T1000 (cell line): Measurements from ENCODE around the gene DYNC1LI2.

Source experiments
- DNase-seq: peaks from one replicate; lab custom pipeline; 2025; ENCODE audit warnings: mixed read lengths; lab: John Stamatoyannopoulos, UW

The DYNC1LI2 gene

DNA sequence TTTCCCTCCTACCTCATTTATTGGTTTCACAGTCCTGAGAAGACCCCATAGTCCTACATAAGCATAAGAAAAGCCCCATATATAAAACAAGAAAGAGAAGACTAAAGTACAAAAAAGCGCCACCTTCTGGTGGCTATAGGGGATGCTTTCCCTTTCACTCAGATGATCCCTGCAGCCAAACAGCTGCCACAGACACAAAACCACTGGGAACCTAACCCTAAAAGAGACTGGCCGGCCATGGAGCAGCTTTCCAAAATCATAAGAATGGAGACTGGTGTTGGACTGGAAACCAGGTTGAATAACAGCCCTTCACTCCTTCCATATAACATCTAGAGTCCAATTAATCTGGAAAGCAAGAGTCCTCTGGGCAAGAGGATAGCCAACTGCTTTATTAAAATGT lies 11.4 kb downstream of the DYNC1LI2 start:
- DNase-seq = no peak

DNA sequence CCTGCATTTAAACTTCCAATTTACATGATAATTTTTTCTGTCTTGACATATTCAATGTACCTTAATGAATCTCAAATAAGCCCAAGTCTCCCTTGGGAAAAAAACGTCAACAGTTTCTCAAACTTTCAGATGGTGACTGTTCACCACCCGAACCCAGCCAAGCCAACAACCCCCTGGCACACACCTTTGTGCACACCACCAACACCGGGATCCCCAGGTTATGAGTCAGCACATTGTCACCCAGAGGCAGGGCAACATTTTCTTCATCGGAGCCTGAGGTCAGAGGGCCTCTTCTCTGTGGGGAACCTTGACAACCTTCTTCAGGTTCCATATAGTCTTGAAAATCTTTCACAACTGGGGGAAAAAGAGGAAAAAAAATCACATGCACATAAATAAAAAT lies 15.5 kb downstream of the DYNC1LI2 start:
- DNase-seq = no peak

DNA sequence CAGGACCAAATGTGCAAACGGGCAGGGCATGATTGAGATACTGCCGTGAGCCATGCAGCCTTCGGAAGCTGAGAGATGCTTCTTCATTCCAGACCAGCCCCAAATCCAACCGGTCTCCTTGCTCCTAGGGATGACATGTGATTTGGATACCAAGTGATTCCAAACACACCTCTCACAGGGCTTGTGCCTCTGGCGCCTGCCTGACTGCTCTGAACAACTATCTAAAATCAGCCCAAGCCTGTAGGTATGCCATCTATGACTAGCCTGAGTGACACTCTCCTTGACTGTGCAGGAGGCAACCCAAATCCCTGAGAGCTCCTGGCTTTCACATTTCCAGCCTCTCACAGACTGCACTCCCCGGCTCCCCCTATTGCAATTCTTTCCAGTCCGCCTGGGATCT lies 20.3 kb downstream of the DYNC1LI2 start:
- DNase-seq = no peak

- DNase-seq = no peak
Measured at GRCh38 chr16:66728804-66729203, 22.6 kb downstream of the DYNC1LI2 start.

DNA sequence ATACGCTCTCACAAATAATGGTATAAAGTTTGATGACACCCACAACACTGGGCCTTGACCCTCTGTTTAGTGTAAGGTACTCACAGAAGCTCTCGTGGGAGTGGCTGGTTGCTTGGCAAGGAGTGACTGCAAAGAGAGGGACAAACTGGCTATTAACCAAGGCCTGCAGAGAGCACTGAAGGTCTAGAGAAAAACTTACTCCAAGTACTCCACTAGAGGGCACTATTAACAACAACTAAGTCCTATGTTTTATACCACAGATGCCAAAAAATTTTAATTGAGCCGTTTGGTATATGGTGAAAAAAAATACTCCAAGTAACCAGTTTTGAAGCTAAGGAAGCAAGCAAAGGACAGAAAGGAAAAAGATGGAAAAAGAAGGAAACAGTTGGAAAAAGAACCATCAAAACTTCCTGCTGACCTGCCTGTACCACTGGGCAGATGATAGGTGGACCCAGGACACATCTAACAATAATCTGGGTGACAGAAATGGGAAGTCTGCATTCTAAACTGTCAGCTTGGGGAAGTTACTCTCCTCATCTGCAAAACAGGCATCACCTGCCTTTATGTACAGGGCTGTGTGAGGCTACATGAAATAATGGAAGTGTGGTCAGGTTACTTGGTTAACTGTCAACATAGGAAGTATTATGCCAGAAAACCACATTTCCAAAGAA lies 23.2 kb downstream of the DYNC1LI2 start:
- DNase-seq = no peak

- DNase-seq = no peak
Measured at GRCh38 chr16:66720766-66721165, 30.6 kb downstream of the DYNC1LI2 start.

- DNase-seq = no peak
Measured at GRCh38 chr16:66719246-66719645, 32.2 kb downstream of the DYNC1LI2 start.

GRCh38 chr16:66717776-66718175 lies 33.6 kb downstream of the DYNC1LI2 start:
- DNase-seq = no peak

DNA sequence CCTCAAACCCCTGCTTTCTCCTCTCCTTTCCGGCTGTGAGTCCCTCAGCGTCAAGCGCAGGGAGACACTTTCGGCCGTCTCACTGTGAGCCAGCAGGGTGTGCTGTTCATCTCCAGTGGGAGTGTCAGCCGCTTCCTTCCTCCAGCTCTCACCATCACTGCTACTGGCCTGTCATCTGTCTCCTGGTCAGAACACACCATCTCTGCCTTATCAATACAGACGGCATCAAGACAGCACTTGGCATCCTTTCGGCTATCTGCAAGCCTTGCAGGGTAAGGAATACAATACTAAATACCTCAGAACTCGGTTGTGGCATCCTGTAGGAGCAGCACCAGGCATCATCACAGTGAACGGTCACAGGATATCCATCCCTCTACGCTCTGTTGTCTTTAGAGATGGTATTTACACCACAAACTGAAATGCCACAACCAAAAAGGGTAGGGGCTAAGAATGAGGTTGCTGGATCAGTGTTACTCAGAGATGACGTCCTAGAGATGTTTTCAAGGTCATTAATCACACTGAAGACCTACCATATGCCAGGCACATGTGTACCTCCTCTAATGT lies 34.2 kb downstream of the DYNC1LI2 start:
- no peak for DNase-seq

DNA sequence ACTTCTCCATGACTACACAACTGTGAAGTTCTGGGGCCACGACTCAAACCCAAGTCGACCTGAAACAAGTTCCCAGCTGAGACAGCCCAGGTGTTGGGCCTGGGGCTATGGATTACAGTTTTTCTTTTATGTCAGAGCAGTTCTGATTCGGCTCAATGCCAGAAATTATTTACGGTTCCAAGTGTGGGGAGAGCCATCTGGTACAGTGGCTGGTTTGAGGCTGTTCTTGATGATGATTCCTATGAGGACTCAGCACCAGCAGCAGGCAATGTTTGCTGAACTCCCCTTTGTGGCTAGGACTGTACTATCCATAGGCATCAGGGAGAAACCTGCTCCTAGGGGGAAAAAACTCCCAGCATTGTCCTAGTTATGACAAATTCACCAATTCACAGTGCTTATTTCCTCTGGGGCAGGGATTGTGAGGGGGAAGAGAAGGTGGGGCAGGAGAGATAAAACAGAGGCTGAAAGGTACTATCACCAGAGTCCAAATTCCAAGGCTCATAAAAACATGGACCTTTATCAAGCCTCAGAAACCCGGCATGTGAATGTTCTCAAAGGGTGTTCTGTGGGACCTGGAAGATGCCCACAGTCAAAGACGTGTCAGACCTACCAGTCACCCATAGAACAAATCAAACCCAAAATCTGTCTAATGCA lies 36.6 kb downstream of the DYNC1LI2 start:
- no peak for DNase-seq

- DNase-seq = no peak
Measured at GRCh38 chr16:66714062-66714461, 37.3 kb downstream of the DYNC1LI2 start.

DNA sequence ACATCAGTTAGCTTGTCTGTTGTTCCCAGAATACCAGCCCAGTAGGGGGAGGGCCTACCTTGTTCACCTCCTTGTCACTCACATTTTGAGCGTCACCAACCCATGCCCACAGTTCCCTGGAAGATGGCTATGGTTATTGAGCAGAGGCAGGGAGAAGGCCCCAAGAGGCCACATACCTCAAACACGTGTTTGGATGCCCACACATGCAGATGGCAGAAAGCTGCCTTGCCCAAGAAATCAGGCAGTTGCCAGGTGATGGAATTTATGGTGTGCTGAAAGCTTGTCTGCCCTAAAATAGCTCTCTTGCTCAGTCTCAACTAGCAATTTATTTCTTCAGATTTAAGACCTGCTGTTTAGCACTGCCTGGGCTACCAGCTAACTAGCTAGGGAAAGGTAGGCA lies 38.3 kb downstream of the DYNC1LI2 start:
- no peak for DNase-seq

DNA sequence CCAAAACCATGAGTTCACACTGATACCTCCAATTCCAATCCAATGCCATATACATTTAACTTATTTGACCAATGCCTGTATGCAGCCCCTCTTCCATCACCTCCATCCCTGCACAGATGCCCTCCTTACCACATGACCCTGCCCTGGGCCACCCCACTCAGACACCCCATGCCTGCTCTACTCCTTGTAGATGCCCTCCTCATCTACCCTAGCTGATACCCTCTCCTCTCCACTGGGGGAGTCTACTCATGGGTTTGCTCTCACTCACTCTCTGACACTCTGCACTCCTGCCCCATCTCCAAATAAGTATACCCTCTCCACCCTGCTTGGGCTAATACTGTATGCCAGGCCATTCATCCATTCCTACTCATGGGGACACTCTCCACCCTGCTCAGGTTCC lies 38.9 kb downstream of the DYNC1LI2 start:
- DNase-seq = no peak

- no peak for DNase-seq
Measured at GRCh38 chr16:66711581-66711980, 39.8 kb downstream of the DYNC1LI2 start.

DNA sequence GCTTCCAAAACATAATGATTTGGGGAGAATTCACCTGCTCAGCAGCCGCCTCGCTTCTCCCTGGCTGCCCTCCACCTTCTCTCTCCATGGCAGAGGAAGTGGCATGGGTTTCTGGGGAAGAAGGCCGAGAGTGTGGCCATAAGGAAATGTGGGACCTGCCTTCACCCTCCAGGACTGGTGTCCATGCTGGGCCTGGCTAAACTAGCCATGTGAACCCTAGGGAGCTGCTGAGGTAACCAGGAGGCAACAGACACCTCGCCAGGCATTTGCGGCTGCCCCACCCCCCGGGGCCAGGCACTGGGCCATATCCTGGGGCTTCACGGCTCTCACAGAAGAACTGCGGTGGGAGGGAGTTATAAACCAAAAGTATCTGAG lies 44.9 kb downstream of the DYNC1LI2 start:
- no peak for DNase-seq

DNA sequence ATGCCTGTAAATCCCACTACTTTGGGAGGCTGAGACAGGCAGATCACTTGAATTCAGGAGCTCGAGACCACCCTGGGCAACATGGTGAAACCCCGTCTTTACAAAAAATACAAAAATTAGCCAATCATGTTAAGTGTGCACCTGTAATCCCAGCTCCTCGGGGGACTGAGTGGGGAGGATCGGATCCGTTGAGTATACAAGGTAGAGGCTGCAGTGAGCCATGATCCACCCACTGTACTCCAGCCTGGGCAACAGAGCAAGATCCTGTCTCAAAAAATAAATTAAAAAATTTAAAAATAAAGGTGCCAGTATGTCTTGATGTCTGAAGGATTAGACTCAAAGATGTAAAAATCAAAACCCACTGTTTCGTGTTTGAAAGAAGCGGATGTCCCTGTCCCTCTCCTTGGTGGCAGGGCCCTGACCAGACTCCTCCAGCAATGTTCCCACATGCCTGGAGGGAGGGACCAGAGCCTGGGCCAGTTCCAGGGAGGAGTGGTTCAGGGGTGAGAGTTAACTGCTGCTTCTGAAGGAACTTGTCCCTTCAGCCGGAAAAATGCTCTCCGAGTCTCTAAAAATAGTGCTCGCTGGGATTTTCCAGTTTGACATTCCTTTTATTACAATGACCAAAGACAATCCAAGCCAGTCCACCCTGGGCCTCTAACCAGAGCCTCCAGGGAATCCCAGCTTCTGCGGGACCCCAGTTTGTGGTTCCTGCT lies 45.5 kb downstream of the DYNC1LI2 start:
- DNase-seq = no peak

DNA sequence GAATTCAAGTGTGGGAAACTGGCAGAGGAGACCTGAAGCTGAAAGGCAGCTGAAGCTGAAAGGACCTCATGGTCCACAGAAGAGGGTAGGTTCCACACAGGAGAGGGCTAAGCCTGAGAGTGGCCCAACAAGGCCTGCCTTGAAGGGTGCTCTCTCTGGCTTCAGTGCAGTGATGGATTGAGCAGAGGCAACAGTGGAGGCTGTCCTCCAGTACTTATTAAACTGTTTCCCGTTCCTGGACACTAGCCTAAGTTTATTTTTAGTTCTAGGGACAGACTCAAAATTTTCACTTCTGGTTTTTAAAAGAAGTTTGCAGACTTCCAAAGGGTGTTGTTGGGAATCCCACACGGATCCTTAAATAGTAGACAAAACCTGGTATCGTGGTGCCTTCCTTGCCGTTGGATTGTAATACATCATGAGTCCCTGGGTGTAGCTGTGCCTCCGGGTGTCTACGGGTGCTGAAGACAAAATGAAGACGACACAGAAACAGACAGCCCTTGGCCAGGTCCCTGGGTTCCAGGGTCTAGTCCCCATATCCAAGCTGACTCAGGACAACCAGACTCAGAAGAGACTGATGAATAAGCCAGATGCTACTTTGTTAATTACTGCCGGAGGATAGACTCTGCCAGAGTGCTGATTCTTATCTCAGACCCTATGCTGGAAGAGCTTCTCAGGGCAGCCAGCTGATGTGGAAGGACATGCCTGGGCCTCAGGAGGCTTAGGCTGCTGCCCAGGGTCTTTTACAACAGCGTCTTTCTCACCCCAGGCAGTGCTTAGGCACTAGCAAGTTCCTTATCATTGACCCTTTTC lies 47.8 kb downstream of the DYNC1LI2 start:
- no peak for DNase-seq

DNA sequence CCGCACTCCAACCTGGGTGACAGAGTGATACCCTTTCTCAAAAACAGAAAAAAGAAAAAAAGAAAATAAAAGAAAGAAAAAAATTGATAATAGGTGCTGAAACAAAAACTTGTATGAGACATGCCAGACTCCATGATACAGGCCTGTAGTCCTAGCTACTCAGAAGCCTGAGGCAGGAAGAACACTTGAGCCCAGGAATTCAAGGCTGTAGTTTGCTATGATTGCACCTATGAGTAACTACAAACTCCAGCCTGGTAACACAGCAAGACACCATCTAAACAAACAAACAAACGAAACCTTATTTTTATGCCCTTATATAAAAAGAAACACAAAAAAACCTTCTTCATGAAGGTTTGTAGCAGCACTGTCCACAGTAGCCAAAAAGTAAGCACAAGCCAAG lies 49.9 kb downstream of the DYNC1LI2 start:
- no peak for DNase-seq

DNA sequence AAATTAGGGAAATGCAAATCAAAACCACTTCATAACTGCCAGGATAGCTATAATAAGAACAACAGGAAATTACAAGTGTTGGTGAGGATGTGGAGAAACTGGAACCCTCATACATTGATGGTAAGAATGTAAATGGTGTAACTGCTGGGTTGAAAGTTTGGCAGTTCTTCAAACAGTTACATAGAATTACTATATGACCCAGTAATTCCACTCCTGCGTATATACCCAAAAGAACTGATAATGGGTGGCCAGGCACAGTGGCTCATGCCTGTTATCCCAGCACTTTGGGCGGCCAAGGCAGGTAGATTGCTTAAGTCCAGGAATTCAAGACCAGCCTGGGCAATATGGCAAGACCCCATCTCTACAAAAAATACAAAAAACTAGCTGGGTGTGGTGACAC lies 50.4 kb downstream of the DYNC1LI2 start:
- DNase-seq = no peak

DNA sequence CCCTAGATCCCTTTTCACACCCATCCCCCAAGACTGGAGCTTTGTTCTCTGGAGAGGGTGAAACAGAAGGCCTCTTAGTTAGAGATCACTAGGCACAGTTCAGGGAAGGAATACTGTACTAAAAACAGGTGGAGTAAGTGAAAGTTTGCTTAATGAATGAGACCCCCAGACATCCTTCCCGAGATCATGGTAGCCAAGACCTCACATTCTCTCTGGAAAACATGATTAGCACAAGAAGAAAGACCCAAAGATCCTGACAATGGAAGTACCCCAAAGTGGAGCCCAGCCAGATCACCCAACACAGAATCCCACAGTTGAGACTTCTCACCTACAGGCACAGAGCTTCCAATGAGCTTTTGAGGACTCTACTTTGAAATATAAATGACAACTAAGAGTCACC lies 51.5 kb downstream of the DYNC1LI2 start:
- no peak for DNase-seq

GRCh38 chr16:66698046-66698445 lies 53.4 kb downstream of the DYNC1LI2 start:
- DNase-seq = no peak
